ENCODE measurements around the gene TACC2. TPM values are rescaled to one million over a fixed set of nuclear protein-coding genes. Genes with fewer than 3 reads are reported as not detected.

The TACC2 gene
- total RNA-seq, 1 donor from 2014 or later = 22.0 TPM

DNA sequence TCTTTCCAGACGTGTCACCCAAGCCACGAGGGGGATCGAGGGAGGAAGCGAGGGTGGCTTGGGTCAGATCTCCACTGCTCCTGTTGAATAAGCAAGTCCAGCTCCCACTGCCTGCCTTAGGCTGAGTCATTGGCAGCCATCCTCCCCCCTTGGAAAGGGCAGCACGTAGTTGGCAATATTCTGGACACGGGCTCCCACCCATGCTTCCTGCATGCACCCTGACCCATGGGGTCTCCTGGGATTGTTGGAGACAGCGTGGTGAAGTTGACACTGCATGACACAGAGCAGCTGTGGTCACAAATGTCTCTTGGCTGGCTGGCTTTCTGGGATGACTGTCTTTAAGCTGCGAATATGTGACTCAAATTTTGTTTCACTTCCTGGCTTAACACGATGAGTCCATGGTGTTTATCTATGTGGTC, 293.3 kb downstream of the TACC2 start:
- Histone ChIP-seq H3K36me3 (ENCODE audit: insufficient read depth, low read length) (no peaks in the 10 kb centered on the region), H3K79me2 (ENCODE audit: insufficient read depth, low read length) (no peaks in the 10 kb centered on the region), H3K9me3 (ENCODE audit: insufficient read depth, low read depth, low read length) (no peaks in the 10 kb centered on the region), H3K4me3 (ENCODE audit: insufficient read depth, low read depth, low read length) (no peak overlapping the region), H3K27me3 (ENCODE audit: insufficient read depth, low read length) (no peaks in the 10 kb centered on the region), H3K27ac (ENCODE audit: low read depth, low read length) (no peak overlapping the region), H3K4me2 (ENCODE audit: low read length) (peak overlapping the region; percentile 59), H2AFZ (ENCODE audit: low read depth, low read length) (peak overlapping the region; percentile 7), H3K4me1 (ENCODE audit: insufficient read depth, low read length) (peaks cover 25% of the 10 kb centered on the region), H3K9ac (ENCODE audit: low read length) (no peak overlapping the region), H4K20me1 (ENCODE audit: insufficient read depth, low read length) (no peaks in the 10 kb centered on the region)
- peaks cover 9% of the 10 kb centered on the region for H3K27me3 Mint-ChIP-seq (ENCODE audit: low read depth, unreplicated experiment)
- H3K4me1 Mint-ChIP-seq (ENCODE audit: low read depth, unreplicated experiment) = peaks cover 26% of the 10 kb centered on the region
- H3K9me3 Mint-ChIP-seq (ENCODE audit: unreplicated experiment) = peaks cover 4% of the 10 kb centered on the region
- no peaks in the 10 kb centered on the region for H3K36me3 Mint-ChIP-seq (ENCODE audit: low read depth, unreplicated experiment)
- no peak overlapping the region for H3K27ac Mint-ChIP-seq (ENCODE audit: unreplicated experiment)
- TF ChIP-seq, protein P1, sequence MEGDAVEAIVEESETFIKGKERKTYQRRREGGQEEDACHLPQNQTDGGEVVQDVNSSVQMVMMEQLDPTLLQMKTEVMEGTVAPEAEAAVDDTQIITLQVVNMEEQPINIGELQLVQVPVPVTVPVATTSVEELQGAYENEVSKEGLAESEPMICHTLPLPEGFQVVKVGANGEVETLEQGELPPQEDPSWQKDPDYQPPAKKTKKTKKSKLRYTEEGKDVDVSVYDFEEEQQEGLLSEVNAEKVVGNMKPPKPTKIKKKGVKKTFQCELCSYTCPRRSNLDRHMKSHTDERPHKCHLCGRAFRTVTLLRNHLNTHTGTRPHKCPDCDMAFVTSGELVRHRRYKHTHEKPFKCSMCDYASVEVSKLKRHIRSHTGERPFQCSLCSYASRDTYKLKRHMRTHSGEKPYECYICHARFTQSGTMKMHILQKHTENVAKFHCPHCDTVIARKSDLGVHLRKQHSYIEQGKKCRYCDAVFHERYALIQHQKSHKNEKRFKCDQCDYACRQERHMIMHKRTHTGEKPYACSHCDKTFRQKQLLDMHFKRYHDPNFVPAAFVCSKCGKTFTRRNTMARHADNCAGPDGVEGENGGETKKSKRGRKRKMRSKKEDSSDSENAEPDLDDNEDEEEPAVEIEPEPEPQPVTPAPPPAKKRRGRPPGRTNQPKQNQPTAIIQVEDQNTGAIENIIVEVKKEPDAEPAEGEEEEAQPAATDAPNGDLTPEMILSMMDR (IDR thresholded peaks at IDR 0.05; ENCODE audit: insufficient read depth, low read depth, low read length) = no peak
- no peak for TF ChIP-seq EZH2 (IDR thresholded peaks at IDR 0.05; ENCODE audit: insufficient read depth, low read length)
- DNase-seq (ENCODE audit: low read depth) = peak; percentile 51
- H3K4me3 Mint-ChIP-seq (ENCODE audit: unreplicated experiment) = no peak overlapping the region
- FAIRE-seq = no peak

DNA sequence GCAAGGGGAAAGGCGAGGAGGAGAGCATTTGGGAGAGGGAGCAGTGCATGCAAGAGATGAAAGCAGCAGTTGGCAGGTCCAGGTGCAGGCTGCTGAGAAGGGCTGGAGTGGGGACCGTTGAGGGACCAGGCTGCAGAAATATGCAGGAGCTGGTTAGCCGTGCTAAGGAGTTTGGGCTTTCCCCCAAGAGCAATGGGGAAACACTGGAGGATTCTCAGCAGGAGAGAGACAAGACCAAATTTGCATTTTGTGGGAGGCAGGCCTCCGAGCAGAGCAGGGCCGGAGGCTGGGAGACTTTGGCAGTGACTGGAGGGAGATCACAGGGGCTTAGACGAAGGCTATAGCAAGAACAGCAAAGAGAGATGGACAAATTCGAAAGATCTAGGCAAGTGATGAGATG, 293.9 kb downstream of the TACC2 start:
- peaks cover 6% of the 10 kb centered on the region for H3K27me3 Mint-ChIP-seq (ENCODE audit: low read depth, unreplicated experiment)
- H3K36me3 Mint-ChIP-seq (ENCODE audit: low read depth, unreplicated experiment) = no peaks in the 10 kb centered on the region
- Histone ChIP-seq H3K27me3 (ENCODE audit: insufficient read depth, low read length) (no peaks in the 10 kb centered on the region), H2AFZ (ENCODE audit: low read depth, low read length) (no peak overlapping the region), H3K36me3 (ENCODE audit: insufficient read depth, low read length) (no peaks in the 10 kb centered on the region), H3K9me3 (ENCODE audit: insufficient read depth, low read depth, low read length) (no peaks in the 10 kb centered on the region), H3K4me3 (ENCODE audit: insufficient read depth, low read depth, low read length) (no peak overlapping the region), H3K79me2 (ENCODE audit: insufficient read depth, low read length) (no peaks in the 10 kb centered on the region), H3K9ac (ENCODE audit: low read length) (no peak overlapping the region), H3K4me2 (ENCODE audit: low read length) (peak overlapping the region; percentile 59), H4K20me1 (ENCODE audit: insufficient read depth, low read length) (no peaks in the 10 kb centered on the region), H3K4me1 (ENCODE audit: insufficient read depth, low read length) (peaks cover 30% of the 10 kb centered on the region), H3K27ac (ENCODE audit: low read depth, low read length) (no peak overlapping the region)
- TF ChIP-seq EZH2 (IDR thresholded peaks at IDR 0.05; ENCODE audit: insufficient read depth, low read length) = no peak
- TF ChIP-seq, protein P1 (IDR thresholded peaks at IDR 0.05; ENCODE audit: insufficient read depth, low read depth, low read length) = no peak
- no peak overlapping the region for H3K4me3 Mint-ChIP-seq (ENCODE audit: unreplicated experiment)
- no peak overlapping the region for H3K27ac Mint-ChIP-seq (ENCODE audit: unreplicated experiment)
- peaks cover 31% of the 10 kb centered on the region for H3K4me1 Mint-ChIP-seq (ENCODE audit: low read depth, unreplicated experiment)
- FAIRE-seq (no peak), DNase-seq (ENCODE audit: low read depth) (no peak)
- H3K9me3 Mint-ChIP-seq (ENCODE audit: unreplicated experiment) = peaks cover 4% of the 10 kb centered on the region

DNA sequence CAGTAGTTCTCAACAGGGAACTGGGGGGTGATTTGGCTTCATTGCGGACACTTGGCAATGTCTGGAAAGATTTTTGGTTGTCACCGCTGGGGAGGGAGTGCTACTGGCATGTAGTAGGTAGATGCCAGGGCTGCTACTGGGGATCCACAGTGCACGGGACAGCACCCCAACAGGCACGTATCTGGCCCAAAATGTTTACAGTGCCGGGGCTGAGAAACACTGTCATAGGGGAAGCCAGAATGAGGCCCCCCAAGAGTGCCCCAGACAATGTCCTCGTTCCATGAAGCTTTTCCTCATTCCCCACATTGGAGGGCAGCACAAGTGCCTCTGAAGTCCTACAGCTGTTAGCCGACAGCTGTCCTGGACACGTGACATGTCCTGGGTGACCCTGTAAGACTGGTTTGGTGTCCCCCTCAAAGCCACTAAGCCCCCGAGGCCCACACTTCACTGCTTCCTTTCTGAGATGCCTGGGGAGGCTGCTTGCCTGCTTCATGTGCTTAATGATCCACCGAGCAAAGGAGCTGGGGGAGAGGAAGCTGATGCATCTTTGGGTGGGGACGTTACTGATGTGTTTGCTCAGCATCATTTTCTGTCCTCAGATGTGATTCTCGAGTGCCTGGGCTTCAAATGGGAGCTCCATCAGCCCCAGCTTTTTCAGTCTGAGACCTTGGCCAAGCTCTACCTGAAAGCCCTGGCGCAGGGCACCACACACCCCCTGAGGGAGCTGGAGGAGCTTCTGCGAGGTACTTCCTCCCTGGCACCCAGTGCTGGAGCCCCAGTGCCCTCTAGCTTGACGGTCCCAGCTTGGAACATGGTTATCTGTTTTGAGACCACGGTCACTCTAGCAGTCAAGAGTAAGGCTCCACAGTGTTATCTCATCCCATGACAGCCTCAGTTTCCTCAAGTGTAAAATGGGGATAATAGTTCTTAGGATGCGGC, 296.8 kb downstream of the TACC2 start:
- Mint-ChIP-seq H3K36me3 (ENCODE audit: low read depth, unreplicated experiment) (no peaks in the 10 kb centered on the region), H3K4me3 (ENCODE audit: unreplicated experiment) (no peak overlapping the region), H3K4me1 (ENCODE audit: low read depth, unreplicated experiment) (peaks cover 36% of the 10 kb centered on the region), H3K27me3 (ENCODE audit: low read depth, unreplicated experiment) (no peaks in the 10 kb centered on the region), H3K9me3 (ENCODE audit: unreplicated experiment) (peaks cover 4% of the 10 kb centered on the region), H3K27ac (ENCODE audit: unreplicated experiment) (peak overlapping the region; percentile 35)
- no peaks in the 10 kb centered on the region for H3K27me3 ChIP-seq (ENCODE audit: insufficient read depth, low read length)
- H3K9ac ChIP-seq (ENCODE audit: low read length) = no peak overlapping the region
- DNase-seq (ENCODE audit: low read depth) (no peak), FAIRE-seq (no peak)
- TF ChIP-seq, protein P1 (IDR thresholded peaks at IDR 0.05; ENCODE audit: insufficient read depth, low read depth, low read length) = no peak
- TF ChIP-seq EZH2 (IDR thresholded peaks at IDR 0.05; ENCODE audit: insufficient read depth, low read length) = no peak
- H3K4me1 ChIP-seq (ENCODE audit: insufficient read depth, low read length) = peaks cover 30% of the 10 kb centered on the region
- H3K79me2 ChIP-seq (ENCODE audit: insufficient read depth, low read length) = no peaks in the 10 kb centered on the region
- no peak overlapping the region for H3K4me2 ChIP-seq (ENCODE audit: low read length)
- no peaks in the 10 kb centered on the region for H4K20me1 ChIP-seq (ENCODE audit: insufficient read depth, low read length)
- H3K9me3 ChIP-seq (ENCODE audit: insufficient read depth, low read depth, low read length) = no peaks in the 10 kb centered on the region
- no peaks in the 10 kb centered on the region for H3K36me3 ChIP-seq (ENCODE audit: insufficient read depth, low read length)
- peak overlapping the region; percentile 30 for H3K27ac ChIP-seq (ENCODE audit: low read depth, low read length)
- H2AFZ ChIP-seq (ENCODE audit: low read depth, low read length) = no peak overlapping the region
- no peak overlapping the region for H3K4me3 ChIP-seq (ENCODE audit: insufficient read depth, low read depth, low read length)

All from astrocyte (in vitro differentiated cells and primary cell).